IMR-90 (cell line): ENCODE measurements around the gene XIRP1. TPM values are rescaled to one million over a fixed set of nuclear protein-coding genes. Genes with fewer than 3 reads are reported as not detected.

Source experiments
- CTCF ChIP-seq: conservative IDR thresholded peaks from 2 replicates; pipeline ENCODE4 v1.5.1; 2012; ENCODE audit warnings: mild to moderate bottlenecking, low read depth, low read length, improper control_type of control experiment
- FOS ChIP-seq: fragments of 150-350 bp; IDR thresholded peaks from 2 replicates; pipeline ENCODE4 v1.6.1; 2016; ENCODE audit warnings: low read depth, low read length
- POLR2A ChIP-seq: IDR thresholded peaks from 2 replicates; pipeline ENCODE4 v1.6.1; 2012; ENCODE audit warnings: mild to moderate bottlenecking, low read depth, low read length
- SMC3 ChIP-seq: fragments of 150-350 bp; IDR thresholded peaks from 2 replicates; pipeline ENCODE4 v1.6.1; 2016; ENCODE audit warnings: low read depth, mild to moderate bottlenecking, antibody characterized with exemption, low read length, moderate library complexity
- polyA plus RNA-seq, 3 experiments: library from polyadenylated mRNA; depleted of rRNA; stranded (reverse); fragments of >200 nt; gene quantifications; 2 replicates each; pipeline ENCODE4 v1.2.3, GENCODE V29; 2012; ENCODE audit warnings: low replicate concordance in 1 of 3
- total RNA-seq: library from RNA; depleted of rRNA; stranded (reverse); fragments of >200 nt; gene quantifications from 2 replicates; pipeline ENCODE4 v1.2.3, GENCODE V29; 2012

XIRP1 gene
- total and polyA plus RNA-seq, 2 of the 4 experiments (the other 2 are of a cell fraction) = under 0.01 to 0.07 TPM

GRCh38 chr3:39188271-39189149 is 3.9 kb downstream of the XIRP1 start (continued):
- TF ChIP-seq SMC3 (no peak), FOS (no peak), POLR2A (no peak), CTCF (no peak)
